MCF 10A (cell line): ENCODE results near the gene SPTBN5. TPM values are rescaled to one million over a fixed set of nuclear protein-coding genes. Genes with fewer than 3 reads are reported as not detected.

Experiments used
- BruUV-seq: library from RNA; stranded (reverse); fragments of 400-500 nt; replicated peaks from 2 replicates; lab custom pipeline; 2021; lab: Mats Ljungman, UMichigan
- CTCF ChIA-PET: fragments of 300-600 bp; sonication (Branson Sonifier 250); formaldehyde crosslinking; extraction: SDS; loops from one replicate; lab custom pipeline; 2021; ENCODE audit warnings: antibody characterized with exemption, inconsistent platforms; lab: Yijun Ruan, JAX
- POLR2A ChIA-PET: fragments of 300-600, 350-650 bp; sonication (Branson Sonifier 250); formaldehyde crosslinking; extraction: SDS; loops from one replicate; lab custom pipeline; 2020; ENCODE audit warnings: antibody characterized with exemption, inconsistent platforms; lab: Yijun Ruan, JAX
- DNase-seq: peaks from one replicate; pipeline ENCODE4 v3.0.0-alpha.2; 2018; ENCODE audit not compliant: unreplicated experiment
- H3K27ac Mint-ChIP-seq: one replicate; pipeline ENCODE4 v1.8.0; 2022; ENCODE audit warnings: mild to moderate bottlenecking, low read depth, mixed read lengths; ENCODE audit not compliant: unreplicated experiment
- H3K27me3 Mint-ChIP-seq: one replicate; pipeline ENCODE4 v1.8.0; 2022; ENCODE audit warnings: mixed read lengths; ENCODE audit not compliant: insufficient read depth, unreplicated experiment
- H3K36me3 Mint-ChIP-seq: one replicate; pipeline ENCODE4 v1.8.0; 2022; ENCODE audit warnings: mild to moderate bottlenecking, moderate library complexity, mixed read lengths; ENCODE audit not compliant: insufficient read depth, unreplicated experiment
- H3K4me1 Mint-ChIP-seq: one replicate; pipeline ENCODE4 v1.8.0; 2022; ENCODE audit warnings: mixed read lengths; ENCODE audit not compliant: insufficient read depth, unreplicated experiment
- H3K4me3 Mint-ChIP-seq: one replicate; pipeline ENCODE4 v1.8.0; 2022; ENCODE audit warnings: mild to moderate bottlenecking, moderate library complexity, mixed read lengths; ENCODE audit not compliant: unreplicated experiment
- H3K9me3 Mint-ChIP-seq: one replicate; pipeline ENCODE4 v1.8.0; 2022; ENCODE audit warnings: mixed read lengths; ENCODE audit not compliant: unreplicated experiment
- intact Hi-C: fragments of 100-400 bp; cut with micrococcal nuclease; formaldehyde crosslinking; loops from 2 replicates; pipeline ENCODE4 v1.14.1; 2022
- total RNA-seq: library from RNA; stranded (reverse); gene quantifications from 2 replicates; pipeline ENCODE4 v1.2.3, GENCODE V29; 2022
- TF ChIP-seq, protein P1 (sequence below): fragments of 200-600 bp; IDR thresholded peaks from one replicate; pipeline ENCODE4 v1.8.0; 2022; ENCODE audit warnings: antibody characterized with exemption, mild to moderate bottlenecking; ENCODE audit not compliant: unreplicated experiment

Gene SPTBN5
- total RNA-seq, 1 experiment from 2014 or later, result 1.1 TPM

DNA sequence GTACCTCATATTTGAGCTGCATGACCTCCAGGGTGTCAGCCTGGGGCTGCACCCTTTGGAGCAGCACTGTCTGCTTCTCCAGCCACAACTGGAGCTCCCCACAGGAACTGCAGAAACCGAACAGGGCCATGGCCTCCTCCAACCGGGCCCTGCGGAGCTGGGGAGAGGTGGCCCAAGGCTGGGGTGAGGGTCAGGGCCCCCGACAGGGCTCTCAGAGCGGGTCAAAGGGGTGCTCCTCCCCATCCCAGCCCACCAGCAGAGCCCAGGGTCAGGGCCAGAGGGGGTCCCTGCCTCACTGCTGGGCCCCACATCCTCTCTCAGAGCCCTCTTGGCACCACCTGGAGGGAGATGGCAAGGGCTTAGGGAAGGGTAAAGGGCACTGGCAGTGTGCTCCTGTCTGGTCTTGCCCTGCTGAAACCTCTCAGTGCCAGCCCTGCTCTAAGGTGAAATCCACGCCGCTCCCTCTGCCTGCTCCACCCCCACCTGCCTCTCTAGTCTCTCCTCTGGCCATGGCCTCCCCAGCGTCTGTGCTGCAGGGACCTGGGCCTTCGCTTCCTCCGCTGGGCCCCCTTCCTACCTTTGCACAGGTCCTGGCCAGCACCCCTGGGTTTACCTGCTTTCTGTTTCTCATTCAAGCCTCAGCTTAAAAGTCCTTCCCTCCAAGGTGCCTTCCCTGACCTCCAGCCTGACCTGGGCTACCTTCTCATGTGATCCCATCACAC lies 13.5 kb downstream of the SPTBN5 start:
- no peak overlapping the region for H3K4me3 Mint-ChIP-seq
- no peaks in the 10 kb centered on the region for H3K4me1 Mint-ChIP-seq
- no peak overlapping the region for H3K27ac Mint-ChIP-seq
- no peak for DNase-seq
- CTCF ChIA-PET, result interaction anchor here (0.7 kb wide), 1 partner anchor 126 kb away, joined by 3 read pairs; no protein-coding TSS in a partner anchor
- no peaks in the 10 kb centered on the region for H3K9me3 Mint-ChIP-seq
- intact Hi-C loops, result no loop called here
- POLR2A ChIA-PET, result no interaction called here
- TF ChIP-seq, protein P1, sequence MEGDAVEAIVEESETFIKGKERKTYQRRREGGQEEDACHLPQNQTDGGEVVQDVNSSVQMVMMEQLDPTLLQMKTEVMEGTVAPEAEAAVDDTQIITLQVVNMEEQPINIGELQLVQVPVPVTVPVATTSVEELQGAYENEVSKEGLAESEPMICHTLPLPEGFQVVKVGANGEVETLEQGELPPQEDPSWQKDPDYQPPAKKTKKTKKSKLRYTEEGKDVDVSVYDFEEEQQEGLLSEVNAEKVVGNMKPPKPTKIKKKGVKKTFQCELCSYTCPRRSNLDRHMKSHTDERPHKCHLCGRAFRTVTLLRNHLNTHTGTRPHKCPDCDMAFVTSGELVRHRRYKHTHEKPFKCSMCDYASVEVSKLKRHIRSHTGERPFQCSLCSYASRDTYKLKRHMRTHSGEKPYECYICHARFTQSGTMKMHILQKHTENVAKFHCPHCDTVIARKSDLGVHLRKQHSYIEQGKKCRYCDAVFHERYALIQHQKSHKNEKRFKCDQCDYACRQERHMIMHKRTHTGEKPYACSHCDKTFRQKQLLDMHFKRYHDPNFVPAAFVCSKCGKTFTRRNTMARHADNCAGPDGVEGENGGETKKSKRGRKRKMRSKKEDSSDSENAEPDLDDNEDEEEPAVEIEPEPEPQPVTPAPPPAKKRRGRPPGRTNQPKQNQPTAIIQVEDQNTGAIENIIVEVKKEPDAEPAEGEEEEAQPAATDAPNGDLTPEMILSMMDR, result no peak
- BruUV-seq, result no TSS peak
- H3K27me3 Mint-ChIP-seq, result no peaks in the 10 kb centered on the region
- no peaks in the 10 kb centered on the region for H3K36me3 Mint-ChIP-seq

DNA sequence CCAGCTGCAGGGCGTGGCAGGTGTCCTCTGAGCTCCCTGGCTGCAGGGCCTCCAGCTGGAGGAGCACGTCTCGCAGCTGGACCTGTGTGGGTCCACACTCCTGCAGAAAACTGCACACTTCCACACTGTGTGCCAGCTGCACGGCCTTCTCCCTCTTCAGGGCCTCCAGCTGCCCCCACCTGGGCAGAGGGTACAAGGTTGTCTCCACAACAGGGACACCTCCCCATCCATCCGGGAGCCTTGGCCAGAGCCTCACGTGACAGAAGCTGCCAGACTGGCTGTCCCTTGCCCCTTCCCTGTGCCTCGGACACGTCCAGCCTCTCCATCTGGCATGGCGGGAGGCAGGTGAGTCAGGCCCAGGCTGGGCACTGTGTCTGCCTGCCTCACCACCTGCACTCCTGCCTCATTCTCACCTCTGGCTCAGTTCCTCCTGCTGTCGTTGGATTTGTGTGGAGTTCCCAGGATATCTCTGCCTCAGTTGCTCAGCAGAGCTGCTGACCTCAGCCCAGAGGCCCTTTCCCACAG lies 14.5 kb downstream of the SPTBN5 start:
- Mint-ChIP-seq H3K27ac (no peak overlapping the region), H3K27me3 (no peaks in the 10 kb centered on the region), H3K4me1 (no peaks in the 10 kb centered on the region), H3K36me3 (no peaks in the 10 kb centered on the region), H3K4me3 (no peak overlapping the region), H3K9me3 (no peaks in the 10 kb centered on the region)
- CTCF ChIA-PET, result no interaction called here
- BruUV-seq, result no TSS peak
- intact Hi-C loops, result no loop called here
- DNase-seq, result no peak
- POLR2A ChIA-PET, result no interaction called here
- TF ChIP-seq, protein P1, result no peak

DNA sequence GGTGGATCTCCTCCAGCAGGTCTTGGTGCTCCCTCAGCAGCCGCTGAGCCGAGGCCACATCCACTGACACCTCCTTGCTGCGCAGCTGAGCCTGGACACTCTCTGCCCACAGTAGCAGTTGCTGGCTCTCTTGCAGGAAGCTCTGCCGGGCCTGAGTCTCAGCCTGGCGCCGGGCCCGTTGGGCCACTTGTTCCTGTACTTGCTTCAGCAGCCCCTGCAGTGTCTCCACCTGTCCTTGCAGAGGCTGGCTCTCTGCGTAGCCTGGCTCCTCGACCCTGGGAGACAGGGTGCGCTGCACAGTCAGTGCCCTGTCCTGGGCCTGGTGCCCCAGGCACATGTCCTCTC lies 15.5 kb downstream of the SPTBN5 start:
- Mint-ChIP-seq H3K27me3 (no peaks in the 10 kb centered on the region), H3K27ac (no peak overlapping the region), H3K4me3 (no peak overlapping the region), H3K36me3 (no peaks in the 10 kb centered on the region), H3K9me3 (no peaks in the 10 kb centered on the region), H3K4me1 (no peaks in the 10 kb centered on the region)
- CTCF ChIA-PET, result no interaction called here
- no peak for DNase-seq
- no TSS peak for BruUV-seq
- intact Hi-C loops, result no loop called here
- TF ChIP-seq, protein P1, result no peak
- POLR2A ChIA-PET, result no interaction called here

DNA sequence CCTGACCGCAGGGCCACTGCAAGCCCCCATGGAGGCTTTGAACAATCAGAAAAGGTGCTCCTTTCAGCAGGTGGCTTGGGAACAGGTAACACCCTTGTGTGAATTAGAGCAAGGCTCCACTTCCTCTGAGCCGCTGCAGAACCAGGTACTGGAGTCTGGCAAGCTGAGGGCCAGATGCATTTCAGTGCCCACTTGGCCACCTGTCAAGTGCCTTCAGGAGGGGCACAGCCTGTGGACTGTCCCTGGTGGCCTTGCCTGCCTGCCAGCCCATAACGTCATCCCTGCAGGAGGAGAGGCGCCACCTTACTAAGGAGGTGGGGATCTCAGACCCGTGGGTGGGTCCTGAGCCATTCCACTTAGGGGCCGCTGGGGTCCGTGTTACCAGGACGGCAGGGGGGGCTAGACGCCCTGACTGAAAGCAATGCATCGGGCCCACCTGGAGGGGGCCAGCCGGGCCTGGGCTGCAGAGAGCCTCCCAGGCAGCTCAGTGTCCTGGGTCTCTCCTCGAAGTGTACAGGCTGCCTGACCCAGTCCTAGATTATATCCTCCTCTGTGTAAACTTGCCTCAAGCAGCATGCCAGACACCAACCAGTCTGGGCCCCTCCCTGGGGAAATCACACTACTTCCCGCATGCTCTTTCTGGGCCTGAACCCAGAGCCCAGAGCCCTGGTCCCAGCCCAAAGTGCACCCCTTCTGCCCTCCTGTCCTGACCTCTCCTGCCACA lies 16.1 kb downstream of the SPTBN5 start:
- Mint-ChIP-seq H3K9me3 (no peaks in the 10 kb centered on the region), H3K4me1 (peaks cover 2% of the 10 kb centered on the region), H3K27me3 (no peaks in the 10 kb centered on the region), H3K36me3 (no peaks in the 10 kb centered on the region), H3K4me3 (no peak overlapping the region), H3K27ac (no peak overlapping the region)
- TF ChIP-seq, protein P1, result no peak
- ChIA-PET POLR2A (no interaction called here), CTCF (interaction anchor here (0.5 kb wide), 1 partner anchor 197 kb away, joined by 3 read pairs; no protein-coding TSS in a partner anchor)
- intact Hi-C loops, result no loop called here
- DNase-seq, result no peak
- BruUV-seq, result no TSS peak
